ENCODE results near the gene RPS15. TPM values are rescaled to one million over a fixed set of nuclear protein-coding genes. Genes with fewer than 3 reads are reported as not detected.

The RPS15 gene
- total and polyA plus RNA-seq, 9 of the 15 experiments (the other 6 are each of a cell fraction or from before 2014, with no cell fraction given): 605 to 2,791 (median 957) TPM

DNA sequence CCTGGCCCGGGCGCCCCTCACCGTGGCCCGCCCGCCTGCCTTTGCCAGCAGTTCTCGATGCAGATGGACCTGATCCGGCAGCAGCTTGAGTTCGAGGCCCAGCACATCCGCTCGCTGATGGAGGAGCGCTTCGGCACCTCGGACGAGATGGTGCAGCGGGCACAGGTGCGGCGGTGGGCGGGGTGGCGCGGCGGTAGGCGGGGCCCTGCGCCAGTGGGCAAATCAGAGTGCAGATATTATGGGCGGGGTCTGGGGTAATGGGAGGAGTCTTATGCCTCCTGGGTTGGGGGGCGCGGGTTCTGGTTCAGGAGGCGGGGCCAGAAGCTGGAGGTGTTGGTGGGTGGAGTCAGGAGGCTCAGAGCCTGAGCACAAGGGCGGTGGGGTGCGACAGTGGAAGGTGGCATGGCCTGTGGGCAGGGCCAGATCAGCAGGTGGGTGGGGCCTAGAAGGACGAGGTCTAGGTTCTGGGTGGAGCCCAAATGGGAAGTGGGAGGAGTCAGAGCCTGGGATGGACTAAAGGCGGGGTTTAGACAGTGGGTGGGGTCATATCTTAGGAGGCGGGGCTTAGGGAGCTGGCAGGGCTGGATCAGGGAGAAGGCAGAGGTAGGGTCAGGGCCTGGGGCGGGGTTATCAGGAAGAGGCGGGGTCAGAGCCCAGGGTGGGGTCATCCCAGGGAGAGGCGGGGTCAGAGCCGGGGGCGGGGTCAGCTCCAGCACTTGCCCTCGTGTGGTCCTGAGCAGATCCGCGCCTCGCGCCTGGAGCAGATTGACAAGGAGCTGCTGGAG, 17.3 kb downstream of the RPS15 start (continued):
- TF ChIP-seq, protein P1, sequence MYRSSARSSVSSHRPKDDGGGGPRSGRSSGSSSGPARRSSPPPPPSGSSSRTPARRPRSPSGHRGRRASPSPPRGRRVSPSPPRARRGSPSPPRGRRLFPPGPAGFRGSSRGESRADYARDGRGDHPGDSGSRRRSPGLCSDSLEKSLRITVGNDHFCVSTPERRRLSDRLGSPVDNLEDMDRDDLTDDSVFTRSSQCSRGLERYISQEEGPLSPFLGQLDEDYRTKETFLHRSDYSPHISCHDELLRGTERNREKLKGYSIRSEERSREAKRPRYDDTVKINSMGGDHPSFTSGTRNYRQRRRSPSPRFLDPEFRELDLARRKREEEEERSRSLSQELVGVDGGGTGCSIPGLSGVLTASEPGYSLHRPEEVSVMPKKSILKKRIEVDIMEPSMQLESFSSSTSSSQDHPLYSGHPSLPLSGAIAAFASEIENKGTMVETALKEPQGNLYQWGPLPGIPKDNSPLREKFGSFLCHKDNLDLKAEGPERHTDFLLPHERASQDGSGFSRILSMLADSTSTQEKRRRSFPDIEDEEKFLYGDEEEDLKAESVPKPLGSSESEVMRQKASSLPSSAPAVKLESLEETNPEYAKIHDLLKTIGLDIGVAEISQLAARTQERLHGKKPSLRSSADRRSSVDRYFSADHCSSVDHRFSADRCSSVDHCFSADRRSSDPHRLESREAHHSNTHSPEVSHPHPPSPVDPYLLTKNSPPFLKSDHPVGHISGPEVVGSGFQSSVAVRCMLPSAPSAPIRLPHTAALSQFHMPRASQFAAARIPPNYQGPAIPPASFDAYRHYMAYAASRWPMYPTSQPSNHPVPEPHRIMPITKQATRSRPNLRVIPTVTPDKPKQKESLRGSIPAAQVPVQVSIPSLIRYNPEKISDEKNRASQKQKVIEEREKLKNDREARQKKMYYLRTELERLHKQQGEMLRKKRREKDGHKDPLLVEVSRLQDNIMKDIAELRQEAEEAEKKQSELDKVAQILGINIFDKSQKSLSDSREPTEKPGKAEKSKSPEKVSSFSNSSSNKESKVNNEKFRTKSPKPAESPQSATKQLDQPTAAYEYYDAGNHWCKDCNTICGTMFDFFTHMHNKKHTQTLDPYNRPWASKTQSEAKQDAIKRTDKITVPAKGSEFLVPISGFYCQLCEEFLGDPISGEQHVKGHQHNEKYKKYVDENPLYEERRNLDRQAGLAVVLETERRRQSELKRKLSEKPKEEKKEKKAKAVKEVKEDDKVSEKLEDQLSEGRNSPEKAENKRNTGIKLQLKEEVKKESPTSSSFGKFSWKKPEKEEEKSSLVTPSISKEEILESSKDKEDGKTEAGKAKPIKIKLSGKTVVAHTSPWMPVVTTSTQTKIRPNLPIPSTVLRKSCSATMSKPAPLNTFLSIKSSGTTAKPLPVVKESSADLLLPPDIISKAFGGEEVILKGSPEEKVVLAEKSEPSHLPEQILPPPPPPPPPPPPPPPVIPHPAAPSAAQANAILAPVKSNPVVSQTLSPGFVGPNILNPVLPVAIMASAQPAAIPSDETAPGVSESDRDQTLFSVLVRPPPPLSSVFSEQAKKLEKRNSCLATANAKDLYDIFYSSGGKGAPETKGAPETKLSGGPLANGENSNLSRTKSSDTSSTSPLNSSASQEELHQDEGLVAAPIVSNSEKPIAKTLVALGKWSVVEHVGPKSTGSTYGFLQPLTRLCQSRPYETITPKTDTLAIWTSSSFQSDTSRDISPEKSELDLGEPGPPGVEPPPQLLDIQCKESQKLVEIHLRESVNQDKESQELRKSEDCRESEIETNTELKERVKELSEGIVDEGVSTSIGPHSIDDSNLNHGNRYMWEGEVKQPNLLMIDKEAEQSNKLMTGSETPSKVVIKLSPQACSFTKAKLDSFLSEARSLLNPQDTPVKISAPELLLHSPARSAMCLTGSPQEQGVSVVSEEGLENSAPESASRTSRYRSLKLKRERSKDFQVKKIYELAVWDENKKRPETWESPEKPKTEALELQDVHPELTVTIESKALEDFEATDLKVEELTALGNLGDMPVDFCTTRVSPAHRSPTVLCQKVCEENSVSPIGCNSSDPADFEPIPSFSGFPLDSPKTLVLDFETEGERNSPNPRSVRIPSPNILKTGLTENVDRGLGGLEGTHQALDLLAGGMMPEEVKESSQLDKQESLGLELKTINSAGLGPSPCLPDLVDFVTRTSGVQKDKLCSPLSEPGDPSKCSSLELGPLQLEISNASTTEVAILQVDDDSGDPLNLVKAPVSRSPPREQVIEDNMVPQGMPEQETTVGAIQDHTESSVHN (IDR thresholded peaks at IDR 0.05; ENCODE audit: borderline replicate concordance in 1 of 2, low read depth in 1 of 2): no peak
- TF ChIP-seq ZNF507 (tag; conservative IDR thresholded peaks at IDR 0.05) (no peak), MXI1 (IDR thresholded peaks at IDR 0.05; ENCODE audit: low read depth, low read length) (no peak; the same call in 1 of the 2 replicates), ILF3 (IDR thresholded peaks at IDR 0.05; ENCODE audit: borderline replicate concordance) (no peak), ZNF764 (CRISPR knock-in tag; IDR thresholded peaks at IDR 0.05; ENCODE audit: low read depth) (no peak), CHCHD3 (CRISPR knock-in tag; IDR thresholded peaks at IDR 0.05) (no peak), ZNF384 (IDR thresholded peaks at IDR 0.05; ENCODE audit: low read depth, low read length) (no peak), SREBF1 (IDR thresholded peaks at IDR 0.05; ENCODE audit: borderline replicate concordance, low read depth, low read length) (no peak)
- TF ChIP-seq, protein P2, sequence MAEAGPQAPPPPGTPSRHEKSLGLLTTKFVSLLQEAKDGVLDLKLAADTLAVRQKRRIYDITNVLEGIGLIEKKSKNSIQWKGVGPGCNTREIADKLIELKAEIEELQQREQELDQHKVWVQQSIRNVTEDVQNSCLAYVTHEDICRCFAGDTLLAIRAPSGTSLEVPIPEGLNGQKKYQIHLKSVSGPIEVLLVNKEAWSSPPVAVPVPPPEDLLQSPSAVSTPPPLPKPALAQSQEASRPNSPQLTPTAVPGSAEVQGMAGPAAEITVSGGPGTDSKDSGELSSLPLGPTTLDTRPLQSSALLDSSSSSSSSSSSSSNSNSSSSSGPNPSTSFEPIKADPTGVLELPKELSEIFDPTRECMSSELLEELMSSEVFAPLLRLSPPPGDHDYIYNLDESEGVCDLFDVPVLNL (CRISPR knock-in tag; IDR thresholded peaks at IDR 0.05; ENCODE audit: low read depth): 0 out of 2 replicates have a peak, but pooled peaks have one; percentile 9
- TF ChIP-seq, protein P3, sequence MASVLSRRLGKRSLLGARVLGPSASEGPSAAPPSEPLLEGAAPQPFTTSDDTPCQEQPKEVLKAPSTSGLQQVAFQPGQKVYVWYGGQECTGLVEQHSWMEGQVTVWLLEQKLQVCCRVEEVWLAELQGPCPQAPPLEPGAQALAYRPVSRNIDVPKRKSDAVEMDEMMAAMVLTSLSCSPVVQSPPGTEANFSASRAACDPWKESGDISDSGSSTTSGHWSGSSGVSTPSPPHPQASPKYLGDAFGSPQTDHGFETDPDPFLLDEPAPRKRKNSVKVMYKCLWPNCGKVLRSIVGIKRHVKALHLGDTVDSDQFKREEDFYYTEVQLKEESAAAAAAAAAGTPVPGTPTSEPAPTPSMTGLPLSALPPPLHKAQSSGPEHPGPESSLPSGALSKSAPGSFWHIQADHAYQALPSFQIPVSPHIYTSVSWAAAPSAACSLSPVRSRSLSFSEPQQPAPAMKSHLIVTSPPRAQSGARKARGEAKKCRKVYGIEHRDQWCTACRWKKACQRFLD (CRISPR knock-in tag; IDR thresholded peaks at IDR 0.05): no peak
- TF ChIP-seq, protein P4, sequence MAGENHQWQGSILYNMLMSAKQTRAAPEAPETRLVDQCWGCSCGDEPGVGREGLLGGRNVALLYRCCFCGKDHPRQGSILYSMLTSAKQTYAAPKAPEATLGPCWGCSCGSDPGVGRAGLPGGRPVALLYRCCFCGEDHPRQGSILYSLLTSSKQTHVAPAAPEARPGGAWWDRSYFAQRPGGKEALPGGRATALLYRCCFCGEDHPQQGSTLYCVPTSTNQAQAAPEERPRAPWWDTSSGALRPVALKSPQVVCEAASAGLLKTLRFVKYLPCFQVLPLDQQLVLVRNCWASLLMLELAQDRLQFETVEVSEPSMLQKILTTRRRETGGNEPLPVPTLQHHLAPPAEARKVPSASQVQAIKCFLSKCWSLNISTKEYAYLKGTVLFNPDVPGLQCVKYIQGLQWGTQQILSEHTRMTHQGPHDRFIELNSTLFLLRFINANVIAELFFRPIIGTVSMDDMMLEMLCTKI (IDR thresholded peaks at IDR 0.05; ENCODE audit: partially characterized antibody): no peak

Data from K562 (cell line).